Measurements from ENCODE around the gene KRT71.

Gene KRT71

GRCh38 chr12:52573306-52573705, 20.4 kb upstream of the KRT71 start:
- Histone ChIP-seq H3K9me3 (ENCODE audit: control insufficient read depth, insufficient read depth, low read length) (no peaks in the 10 kb centered on the region), H3F3A (ENCODE audit: control insufficient read depth, insufficient read depth) (no peaks in the 10 kb centered on the region), H3K9me2 (replicated peaks; ENCODE audit: control insufficient read depth, low read length) (no peaks in the 10 kb centered on the region), H3K27ac (ENCODE audit: low read depth, low read length) (no peak overlapping the region), H4K20me1 (ENCODE audit: control insufficient read depth, insufficient read depth, low read depth, low read length) (no peaks in the 10 kb centered on the region), H3K79me2 (ENCODE audit: control insufficient read depth, low read length) (no peaks in the 10 kb centered on the region), H3K4me1 (ENCODE audit: control insufficient read depth, low read length) (peaks cover 9% of the 10 kb centered on the region; the same call in 1 of the 2 replicates), H3K27me3 (ENCODE audit: control insufficient read depth, low read length) (peaks cover 33% of the 10 kb centered on the region), H3K4me2 (ENCODE audit: low read length) (no peak overlapping the region), H3K36me3 (ENCODE audit: control insufficient read depth, low read length) (no peaks in the 10 kb centered on the region), H3K4me3 (ENCODE audit: low read length) (no peak overlapping the region)
- TF ChIP-seq EZH2phosphoT487 (IDR thresholded peaks at IDR 0.05; ENCODE audit: borderline replicate concordance, low read length) = no peak
- no peak for TF ChIP-seq CTCF (IDR thresholded peaks at IDR 0.05; ENCODE audit: low read depth, low read length, poor library complexity, severe bottlenecking)

DNA sequence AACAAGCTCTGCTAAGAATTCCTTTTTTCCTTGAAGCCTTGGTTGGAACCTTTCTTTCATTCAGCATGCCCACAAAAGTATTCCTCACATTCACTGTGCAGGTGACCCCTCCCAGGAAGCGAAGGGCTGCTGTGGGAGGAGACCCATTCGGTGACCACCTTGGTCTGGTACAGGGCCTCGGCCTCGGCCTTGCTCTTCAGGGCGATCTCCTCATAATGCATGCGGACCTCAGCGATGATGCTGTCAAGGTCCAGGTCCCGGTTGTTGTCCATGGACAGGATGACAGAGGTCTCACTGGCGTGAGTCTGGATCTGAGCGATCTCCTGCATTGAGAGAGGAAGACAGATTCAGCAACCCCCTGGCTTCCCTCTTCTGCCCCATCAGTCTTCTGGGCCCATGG, 17.6 kb upstream of the KRT71 start:
- Histone ChIP-seq H3K4me1 (ENCODE audit: control insufficient read depth, low read length) (peaks cover 9% of the 10 kb centered on the region; the same call in 1 of the 2 replicates), H3K9me3 (ENCODE audit: control insufficient read depth, insufficient read depth, low read length) (no peaks in the 10 kb centered on the region), H3K4me2 (ENCODE audit: low read length) (no peak overlapping the region), H4K20me1 (ENCODE audit: control insufficient read depth, insufficient read depth, low read depth, low read length) (no peaks in the 10 kb centered on the region), H3F3A (ENCODE audit: control insufficient read depth, insufficient read depth) (no peaks in the 10 kb centered on the region), H3K4me3 (ENCODE audit: low read length) (no peak overlapping the region), H3K27me3 (ENCODE audit: control insufficient read depth, low read length) (peaks cover 14% of the 10 kb centered on the region; the same call in 1 of the 2 replicates), H3K9me2 (replicated peaks; ENCODE audit: control insufficient read depth, low read length) (no peaks in the 10 kb centered on the region), H3K36me3 (ENCODE audit: control insufficient read depth, low read length) (no peaks in the 10 kb centered on the region), H3K79me2 (ENCODE audit: control insufficient read depth, low read length) (no peaks in the 10 kb centered on the region), H3K27ac (ENCODE audit: low read depth, low read length) (no peak overlapping the region)
- TF ChIP-seq EZH2phosphoT487 (IDR thresholded peaks at IDR 0.05; ENCODE audit: borderline replicate concordance, low read length) = no peak
- no peak for TF ChIP-seq CTCF (IDR thresholded peaks at IDR 0.05; ENCODE audit: low read depth, low read length, poor library complexity, severe bottlenecking)

DNA sequence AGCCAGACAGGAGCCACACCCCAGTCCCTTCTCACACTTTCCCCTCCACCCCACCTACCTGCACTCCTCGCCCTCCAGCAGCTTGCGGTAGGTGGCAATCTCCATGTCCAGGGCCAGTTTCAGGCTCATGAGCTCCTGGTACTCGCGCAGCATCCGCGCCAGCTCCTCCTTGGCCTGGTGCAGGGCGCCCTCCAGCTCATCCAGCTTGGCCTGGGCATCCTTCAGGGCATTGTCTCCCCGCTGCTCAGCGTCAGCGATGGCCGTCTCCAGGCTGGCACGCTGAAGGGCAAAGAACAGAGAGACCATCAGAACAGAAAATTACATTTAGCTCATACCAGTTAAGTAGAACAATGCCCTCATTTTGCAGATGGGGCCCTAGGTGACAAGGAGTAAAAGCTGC, 15.2 kb upstream of the KRT71 start:
- Histone ChIP-seq H3K27me3 (ENCODE audit: control insufficient read depth, low read length) (peaks cover 15% of the 10 kb centered on the region; the same call in 1 of the 2 replicates), H4K20me1 (ENCODE audit: control insufficient read depth, insufficient read depth, low read depth, low read length) (no peaks in the 10 kb centered on the region), H3K36me3 (ENCODE audit: control insufficient read depth, low read length) (no peaks in the 10 kb centered on the region), H3K4me2 (ENCODE audit: low read length) (no peak overlapping the region), H3F3A (ENCODE audit: control insufficient read depth, insufficient read depth) (no peaks in the 10 kb centered on the region), H3K27ac (ENCODE audit: low read depth, low read length) (no peak overlapping the region), H3K79me2 (ENCODE audit: control insufficient read depth, low read length) (no peaks in the 10 kb centered on the region), H3K4me3 (ENCODE audit: low read length) (no peak overlapping the region), H3K4me1 (ENCODE audit: control insufficient read depth, low read length) (no peaks in the 10 kb centered on the region), H3K9me3 (ENCODE audit: control insufficient read depth, insufficient read depth, low read length) (no peaks in the 10 kb centered on the region), H3K9me2 (replicated peaks; ENCODE audit: control insufficient read depth, low read length) (no peaks in the 10 kb centered on the region)
- TF ChIP-seq EZH2phosphoT487 (IDR thresholded peaks at IDR 0.05; ENCODE audit: borderline replicate concordance, low read length) (no peak), CTCF (IDR thresholded peaks at IDR 0.05; ENCODE audit: low read depth, low read length, poor library complexity, severe bottlenecking) (no peak)
